OCI-LY7 (cell line): ENCODE data around the gene POU6F2. TPM values are rescaled to one million over a fixed set of nuclear protein-coding genes. Genes with fewer than 3 reads are reported as not detected.

Source experiments
- BruUV-seq: library from RNA; stranded (reverse); fragments of 400-500 nt; replicated peaks from 2 replicates; lab custom pipeline; 2021; lab: Mats Ljungman, UMichigan
- CTCF ChIA-PET: fragments of 300-600 bp; sonication (Branson Sonifier 250); formaldehyde crosslinking; loops from one replicate; lab custom pipeline; 2022; ENCODE audit warnings: antibody characterized with exemption; ENCODE audit not compliant: unreplicated experiment; lab: Charles Lee
- POLR2A ChIA-PET: fragments of 300-600 bp; sonication (Branson Sonifier 250); formaldehyde crosslinking; loops from one replicate; lab custom pipeline; 2022; ENCODE audit warnings: antibody characterized with exemption; lab: Charles Lee
- DNase-seq: peaks from one replicate; pipeline ENCODE4 v3.0.0-alpha.2; 2015; ENCODE audit warnings: low spot score
- H2AFZ ChIP-seq: fragments of 200-600 bp; sonication (generic), shearing (Covaris generic); 2 replicates; pipeline ENCODE4 v1.6.1; 2014; ENCODE audit warnings: mild to moderate bottlenecking, antibody characterized with exemption, low read length, moderate library complexity
- H3K27ac ChIP-seq: fragments of 200-600 bp; sonication (generic); 2 replicates; pipeline ENCODE4 v1.5.1; 2014; ENCODE audit warnings: mixed run types, low read depth, mild to moderate bottlenecking, moderate library complexity, low read length, inconsistent platforms; ENCODE audit not compliant: poor library complexity, severe bottlenecking
- H3K36me3 ChIP-seq: fragments of 200-600 bp; sonication (generic); 2 replicates; pipeline ENCODE4 v1.6.1; 2014; ENCODE audit warnings: mild to moderate bottlenecking, antibody characterized with exemption, low read length, moderate library complexity, mixed read lengths; ENCODE audit not compliant: insufficient read depth
- H3K4me1 ChIP-seq: fragments of 200-600 bp; sonication (generic); 2 replicates; pipeline ENCODE4 v1.5.1; 2014; ENCODE audit warnings: mild to moderate bottlenecking, low read length; ENCODE audit not compliant: insufficient read depth, poor library complexity, severe bottlenecking
- H3K4me2 ChIP-seq: fragments of 200-600 bp; sonication (generic); 2 replicates; pipeline ENCODE4 v1.6.1; 2014; ENCODE audit warnings: mild to moderate bottlenecking, low read length
- H3K4me3 ChIP-seq: fragments of 200-600 bp; sonication (generic); 2 replicates; pipeline ENCODE4 v1.5.1; 2014; ENCODE audit warnings: mild to moderate bottlenecking, low read depth, low read length; ENCODE audit not compliant: poor library complexity, severe bottlenecking
- H3K79me2 ChIP-seq: fragments of 200-600 bp; sonication (generic); 2 replicates; pipeline ENCODE4 v1.6.1; 2016; ENCODE audit warnings: low read depth, mild to moderate bottlenecking, low read length, moderate library complexity, mixed read lengths; ENCODE audit not compliant: insufficient read depth
- H3K9me2 ChIP-seq: fragments of 200-600 bp; sonication (generic); 2 replicates; pipeline ENCODE4 v1.6.1; 2016; ENCODE audit warnings: mild to moderate bottlenecking, low read length, mixed read lengths; ENCODE audit not compliant: insufficient read depth
- H3K9me3 ChIP-seq: fragments of 200-600 bp; sonication (generic); 2 replicates; pipeline ENCODE4 v1.6.1; 2014; ENCODE audit warnings: mild to moderate bottlenecking, mixed run types, low read length, mixed read lengths
- H4K20me1 ChIP-seq: fragments of 200-600 bp; sonication (generic); 2 replicates; pipeline ENCODE4 v1.6.1; 2014; ENCODE audit warnings: mild to moderate bottlenecking, antibody characterized with exemption, low read length, moderate library complexity, mixed read lengths; ENCODE audit not compliant: insufficient read depth
- EZH2phosphoT487 ChIP-seq: fragments of 200-600 bp; sonication (generic); IDR thresholded peaks from 2 replicates; pipeline ENCODE4 v1.6.1; 2018; ENCODE audit warnings: low read depth, borderline replicate concordance, mild to moderate bottlenecking, mixed run types, antibody characterized with exemption, low read length, moderate library complexity, mixed read lengths
- intact Hi-C: fragments of 100-400 bp; cut with micrococcal nuclease; formaldehyde crosslinking; loops from one replicate; pipeline ENCODE4 v1.10.0; 2022; ENCODE audit not compliant: unreplicated experiment
- total RNA-seq, 2 experiments: library from RNA; depleted of rRNA in 1 of 2; stranded (reverse); fragments of >200 nt in 1 of 2; shearing (Covaris generic) in 1 of 2; gene quantifications; 2 replicates each; pipeline ENCODE4 v1.2.3, GENCODE V29; 2014 to 2022
- TF ChIP-seq, protein P1 (sequence below): fragments of 200-600 bp; sonication (generic); conservative IDR thresholded peaks from 2 replicates; pipeline ENCODE4 v1.5.1; 2014; ENCODE audit warnings: mild to moderate bottlenecking, antibody characterized with exemption, low read length, moderate library complexity, mixed read lengths

The POU6F2 gene
- total RNA-seq, 2 experiments from 2014 or later: 0.40 TPM; not detected in 1

DNA sequence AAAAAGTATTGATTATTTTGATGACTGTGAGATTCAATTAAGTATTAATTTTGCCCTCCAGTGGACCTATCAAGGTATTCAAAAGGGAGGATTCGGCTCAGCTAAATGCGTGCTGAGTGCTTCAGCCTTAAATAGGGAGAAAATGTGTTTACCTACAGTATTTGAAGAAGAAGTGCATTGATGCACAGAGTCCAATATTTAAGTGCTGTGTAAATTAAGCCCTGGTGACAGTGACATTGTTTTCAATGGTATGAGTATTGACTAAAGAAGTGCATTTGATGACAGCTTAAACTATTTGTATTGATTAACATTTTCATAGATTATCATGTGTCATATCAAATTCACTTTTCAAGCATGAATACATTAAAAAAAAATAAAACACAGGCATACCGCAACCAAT is 106.6 kb downstream of the POU6F2 start:
- no peak overlapping the region for H3K4me3 ChIP-seq
- no peaks in the 10 kb centered on the region for H3K9me3 ChIP-seq
- no peak overlapping the region for H3K4me2 ChIP-seq
- ChIA-PET CTCF (no interaction called here), POLR2A (interaction anchor here (0.6 to 0.7 kb wide), 2 partner anchors 252 to 662 kb away, joined by 3 to 5 read pairs; no protein-coding TSS in a partner anchor)
- DNase-seq: no peak
- intact Hi-C loops: no loop called here
- H3K9me2 ChIP-seq: no peaks in the 10 kb centered on the region
- BruUV-seq: no TSS peak
- H3K79me2 ChIP-seq: no peaks in the 10 kb centered on the region
- H3K27ac ChIP-seq: no peak overlapping the region
- no peak overlapping the region for H2AFZ ChIP-seq
- H3K4me1 ChIP-seq: no peaks in the 10 kb centered on the region
- no peaks in the 10 kb centered on the region for H3K36me3 ChIP-seq
- no peak for TF ChIP-seq EZH2phosphoT487
- TF ChIP-seq, protein P1, sequence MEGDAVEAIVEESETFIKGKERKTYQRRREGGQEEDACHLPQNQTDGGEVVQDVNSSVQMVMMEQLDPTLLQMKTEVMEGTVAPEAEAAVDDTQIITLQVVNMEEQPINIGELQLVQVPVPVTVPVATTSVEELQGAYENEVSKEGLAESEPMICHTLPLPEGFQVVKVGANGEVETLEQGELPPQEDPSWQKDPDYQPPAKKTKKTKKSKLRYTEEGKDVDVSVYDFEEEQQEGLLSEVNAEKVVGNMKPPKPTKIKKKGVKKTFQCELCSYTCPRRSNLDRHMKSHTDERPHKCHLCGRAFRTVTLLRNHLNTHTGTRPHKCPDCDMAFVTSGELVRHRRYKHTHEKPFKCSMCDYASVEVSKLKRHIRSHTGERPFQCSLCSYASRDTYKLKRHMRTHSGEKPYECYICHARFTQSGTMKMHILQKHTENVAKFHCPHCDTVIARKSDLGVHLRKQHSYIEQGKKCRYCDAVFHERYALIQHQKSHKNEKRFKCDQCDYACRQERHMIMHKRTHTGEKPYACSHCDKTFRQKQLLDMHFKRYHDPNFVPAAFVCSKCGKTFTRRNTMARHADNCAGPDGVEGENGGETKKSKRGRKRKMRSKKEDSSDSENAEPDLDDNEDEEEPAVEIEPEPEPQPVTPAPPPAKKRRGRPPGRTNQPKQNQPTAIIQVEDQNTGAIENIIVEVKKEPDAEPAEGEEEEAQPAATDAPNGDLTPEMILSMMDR: no peak
- H4K20me1 ChIP-seq: no peaks in the 10 kb centered on the region

DNA sequence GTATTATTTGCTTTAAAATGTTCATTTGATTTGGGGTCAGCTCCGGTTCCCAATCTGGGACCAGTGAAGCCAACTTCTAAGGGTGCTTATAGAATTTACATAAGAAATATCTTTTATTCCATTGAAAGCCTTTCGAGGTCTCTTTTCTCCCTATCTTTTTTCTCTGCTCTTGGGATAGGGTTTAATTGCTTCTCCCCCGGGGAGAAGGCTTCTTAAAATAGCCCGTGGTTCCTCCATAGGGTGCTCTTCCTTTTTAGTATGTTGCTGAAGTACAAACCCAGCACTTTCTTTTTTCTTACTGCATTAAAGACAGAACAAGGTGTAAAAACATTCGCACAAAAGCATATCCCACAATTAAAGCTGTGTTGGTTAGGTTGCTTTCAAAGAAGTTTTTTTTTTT is 107.5 kb downstream of the POU6F2 start:
- H3K4me2 ChIP-seq: no peak overlapping the region
- no peaks in the 10 kb centered on the region for H3K79me2 ChIP-seq
- ChIA-PET CTCF (no interaction called here), POLR2A (interaction anchor here (0.6 kb wide), 1 partner anchor 36 kb away, joined by 3 read pairs; no protein-coding TSS in a partner anchor)
- no peaks in the 10 kb centered on the region for H3K4me1 ChIP-seq
- no peaks in the 10 kb centered on the region for H3K36me3 ChIP-seq
- H2AFZ ChIP-seq: no peak overlapping the region
- H3K9me2 ChIP-seq: no peaks in the 10 kb centered on the region
- TF ChIP-seq EZH2phosphoT487: no peak
- TF ChIP-seq, protein P1: no peak
- H3K27ac ChIP-seq: no peak overlapping the region
- no TSS peak for BruUV-seq
- no peak overlapping the region for H3K4me3 ChIP-seq
- H4K20me1 ChIP-seq: no peaks in the 10 kb centered on the region
- no peak for DNase-seq
- no peaks in the 10 kb centered on the region for H3K9me3 ChIP-seq
- intact Hi-C loops: no loop called here

DNA sequence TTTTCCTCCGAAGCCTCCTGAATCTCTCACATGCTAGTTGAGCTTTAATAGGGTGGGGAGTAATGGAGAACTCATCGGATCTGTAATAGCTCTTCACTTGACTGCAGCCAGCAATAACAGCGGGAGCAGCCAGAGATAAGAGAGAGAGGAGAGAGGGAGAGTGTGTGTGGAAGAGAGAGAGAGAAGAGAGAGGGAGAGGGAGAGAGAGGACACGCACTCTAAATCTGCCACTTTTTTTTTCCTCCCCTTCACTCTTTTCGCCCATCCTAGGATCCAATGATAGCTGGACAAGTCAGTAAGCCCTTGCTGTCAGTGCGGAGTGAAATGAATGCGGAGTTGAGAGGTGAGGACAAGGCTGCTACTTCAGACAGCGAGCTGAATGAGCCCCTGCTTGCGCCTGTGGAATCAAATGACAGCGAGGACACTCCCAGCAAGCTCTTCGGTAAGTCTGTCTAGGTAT is 107.9 kb downstream of the POU6F2 start:
- H3K9me3 ChIP-seq: no peaks in the 10 kb centered on the region
- H2AFZ ChIP-seq: no peak overlapping the region
- no TSS peak for BruUV-seq
- no peak overlapping the region for H3K4me2 ChIP-seq
- no peaks in the 10 kb centered on the region for H3K79me2 ChIP-seq
- H3K27ac ChIP-seq: no peak overlapping the region
- no peak for TF ChIP-seq EZH2phosphoT487
- TF ChIP-seq, protein P1: no peak
- DNase-seq: no peak
- H4K20me1 ChIP-seq: no peaks in the 10 kb centered on the region
- CTCF ChIA-PET: no interaction called here
- intact Hi-C loops: no loop called here
- H3K4me1 ChIP-seq: no peaks in the 10 kb centered on the region
- H3K9me2 ChIP-seq: no peaks in the 10 kb centered on the region
- H3K4me3 ChIP-seq: no peak overlapping the region
- H3K36me3 ChIP-seq: no peaks in the 10 kb centered on the region
- POLR2A ChIA-PET: interaction anchor here (0.6 kb wide), 1 partner anchor 36 kb away, joined by 3 read pairs; no protein-coding TSS in a partner anchor
